Fibroblast of lung (primary cell): ENCODE results near the gene LBHD2. TPM values are rescaled to one million over a fixed set of nuclear protein-coding genes. Genes with fewer than 3 reads are reported as not detected.

Experiments used
- DNase-seq, 2 donors: peaks; one replicate each; pipeline versions ENCODE4 v3.0.0 to v3.0.0-alpha.2; 2010; ENCODE audit warnings: low read depth in 2 of 2
- H2AFZ ChIP-seq: 2 replicates; pipeline ENCODE4 v1.5.1; 2012; ENCODE audit warnings: low read length, control low read depth, inconsistent platforms
- H3K27ac ChIP-seq: 2 replicates; pipeline ENCODE4 v1.5.1; 2011; ENCODE audit warnings: low read length, control low read depth; ENCODE audit not compliant: insufficient read depth
- H3K27me3 ChIP-seq: 2 replicates; pipeline ENCODE4 v1.5.1; 2011; ENCODE audit warnings: mild to moderate bottlenecking, low read length; ENCODE audit not compliant: control insufficient read depth, insufficient read depth
- H3K36me3 ChIP-seq: 2 replicates; pipeline ENCODE4 v1.5.1; 2011; ENCODE audit warnings: low read length; ENCODE audit not compliant: control insufficient read depth, insufficient read depth
- H3K4me1 ChIP-seq: 2 replicates; pipeline ENCODE4 v1.5.1; 2011; ENCODE audit warnings: low read length; ENCODE audit not compliant: control insufficient read depth, insufficient read depth; ENCODE audit errors: extremely low read depth
- H3K4me2 ChIP-seq: 2 replicates; pipeline ENCODE4 v1.5.1; 2011; ENCODE audit warnings: low read length, control low read depth; ENCODE audit not compliant: insufficient read depth; ENCODE audit errors: extremely low read depth
- H3K4me3 ChIP-seq, 4 experiments: fragments of 200-600 bp in 1 of 4; sonication (generic) in 1 of 4; replicated peaks in 1 of 4; 2 replicates each; pipeline ENCODE4 v1.5.1; 2011 to 2016; ENCODE audit warnings: low read length in 4 of 4, low read depth in 3 of 4, mild to moderate bottlenecking in 3 of 4, control low read depth in 2 of 4, inconsistent platforms in 1 of 4, mixed read lengths in 1 of 4; ENCODE audit not compliant: insufficient read depth in 1 of 4; ENCODE audit errors: control extremely low read depth in 1 of 4
- H3K79me2 ChIP-seq: 2 replicates; pipeline ENCODE4 v1.5.1; 2012; ENCODE audit warnings: mild to moderate bottlenecking, low read length, inconsistent platforms; ENCODE audit not compliant: control insufficient read depth, insufficient read depth
- H3K9ac ChIP-seq: 2 replicates; pipeline ENCODE4 v1.5.1; 2011; ENCODE audit warnings: mild to moderate bottlenecking, low read length, control low read depth; ENCODE audit not compliant: insufficient read depth
- H3K9me3 ChIP-seq: 2 replicates; pipeline ENCODE4 v1.5.1; 2012; ENCODE audit warnings: low read depth, low read length; ENCODE audit not compliant: control insufficient read depth, insufficient read depth
- H4K20me1 ChIP-seq: 2 replicates; pipeline ENCODE4 v1.5.1; 2011; ENCODE audit warnings: low read length; ENCODE audit not compliant: control insufficient read depth, insufficient read depth; ENCODE audit errors: extremely low read depth
- EZH2 ChIP-seq: IDR thresholded peaks from 2 replicates; pipeline ENCODE4 v1.5.1; 2012; ENCODE audit warnings: low read length, control low read depth, mild to moderate bottlenecking; ENCODE audit errors: missing control alignments
- polyA plus RNA-seq, 2 donors: library from polyadenylated mRNA; depleted of rRNA in 1 of 2; stranded (reverse) in 1 of 2; unstranded in 1 of 2; fragments of >200 nt; gene quantifications; 2 replicates each; pipeline ENCODE4 v1.2.1, GENCODE V29; 2011 to 2012; ENCODE audit warnings: missing spikeins in 1 of 2
- total RNA-seq: library from RNA; depleted of rRNA; stranded (reverse); fragments of >200 nt; gene quantifications from 2 replicates; pipeline ENCODE4 v1.2.1, GENCODE V29; 2014
- TF ChIP-seq, protein P1 (sequence below), 2 donors: IDR thresholded peaks in 1 of 2; conservative IDR thresholded peaks in 1 of 2; 1 replicate in 1 of 2; 2 replicates in 1 of 2; pipeline ENCODE4 v1.5.1; 2011 to 2012; ENCODE audit warnings: low read length in 2 of 2, control low read depth in 1 of 2, inconsistent platforms in 1 of 2, low read depth in 1 of 2, mild to moderate bottlenecking in 1 of 2

Gene LBHD2
- total and polyA plus RNA-seq, 2 donors (not counting 1 experiment from before 2014, with no cell fraction given): not detected

DNA sequence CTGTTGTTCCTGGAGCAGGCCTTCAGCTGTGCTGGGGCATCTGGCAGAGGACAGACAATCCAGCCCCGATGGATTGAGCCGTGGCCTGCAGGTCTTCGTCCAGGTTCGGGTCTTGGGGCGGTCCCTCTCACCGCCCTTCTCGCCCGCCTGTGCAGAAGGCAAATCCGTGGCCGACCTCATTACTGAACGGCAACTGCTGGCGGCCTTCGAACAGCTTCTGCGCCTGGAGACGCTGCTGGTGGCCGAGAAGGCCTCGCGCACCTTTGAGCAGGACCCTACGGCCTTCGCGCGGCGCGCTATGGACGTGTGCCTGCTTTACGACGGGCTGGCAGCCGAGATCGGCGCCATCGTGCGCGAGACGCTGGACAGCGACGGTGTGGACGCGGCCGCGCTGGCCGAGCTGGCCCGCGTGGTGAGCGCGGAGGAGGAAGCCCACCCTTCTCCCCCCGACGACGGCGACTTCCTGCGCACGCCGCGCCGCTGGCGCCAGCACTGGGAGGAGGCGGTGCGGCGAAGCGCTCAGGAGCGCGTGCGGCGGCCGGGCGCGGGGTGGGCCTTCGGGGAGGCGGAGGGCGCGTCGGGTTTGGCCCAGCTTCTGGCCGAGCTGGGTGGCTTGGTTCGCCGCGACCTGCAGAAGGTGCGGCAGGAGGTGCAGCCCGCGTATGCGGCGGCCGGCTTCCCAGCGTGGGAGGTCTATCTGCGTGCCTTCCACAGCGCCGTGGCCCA lies 18.1 kb downstream of the LBHD2 start:
- Histone ChIP-seq H3K4me2 (no peak overlapping the region), H3K79me2 (no peaks in the 10 kb centered on the region), H3K36me3 (no peaks in the 10 kb centered on the region), H3K4me3 (no peak overlapping the region), H3K27ac (no peak overlapping the region), H4K20me1 (no peaks in the 10 kb centered on the region), H3K9ac (no peak overlapping the region), H3K27me3 (peaks cover 28% of the 10 kb centered on the region), H2AFZ (no peak overlapping the region), H3K4me1 (peaks cover 5% of the 10 kb centered on the region), H3K9me3 (no peaks in the 10 kb centered on the region)
- DNase-seq: peak in 1 of 2 donors; percentile 26
- TF ChIP-seq, protein P1, sequence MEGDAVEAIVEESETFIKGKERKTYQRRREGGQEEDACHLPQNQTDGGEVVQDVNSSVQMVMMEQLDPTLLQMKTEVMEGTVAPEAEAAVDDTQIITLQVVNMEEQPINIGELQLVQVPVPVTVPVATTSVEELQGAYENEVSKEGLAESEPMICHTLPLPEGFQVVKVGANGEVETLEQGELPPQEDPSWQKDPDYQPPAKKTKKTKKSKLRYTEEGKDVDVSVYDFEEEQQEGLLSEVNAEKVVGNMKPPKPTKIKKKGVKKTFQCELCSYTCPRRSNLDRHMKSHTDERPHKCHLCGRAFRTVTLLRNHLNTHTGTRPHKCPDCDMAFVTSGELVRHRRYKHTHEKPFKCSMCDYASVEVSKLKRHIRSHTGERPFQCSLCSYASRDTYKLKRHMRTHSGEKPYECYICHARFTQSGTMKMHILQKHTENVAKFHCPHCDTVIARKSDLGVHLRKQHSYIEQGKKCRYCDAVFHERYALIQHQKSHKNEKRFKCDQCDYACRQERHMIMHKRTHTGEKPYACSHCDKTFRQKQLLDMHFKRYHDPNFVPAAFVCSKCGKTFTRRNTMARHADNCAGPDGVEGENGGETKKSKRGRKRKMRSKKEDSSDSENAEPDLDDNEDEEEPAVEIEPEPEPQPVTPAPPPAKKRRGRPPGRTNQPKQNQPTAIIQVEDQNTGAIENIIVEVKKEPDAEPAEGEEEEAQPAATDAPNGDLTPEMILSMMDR (conservative IDR thresholded peaks at IDR 0.05 in 1 of 2, IDR thresholded peaks at IDR 0.05 in 1 of 2; ENCODE audit: low read depth in 1 of 2, low read length in 2 of 2): no peak
- peak; percentile 41 for TF ChIP-seq EZH2

DNA sequence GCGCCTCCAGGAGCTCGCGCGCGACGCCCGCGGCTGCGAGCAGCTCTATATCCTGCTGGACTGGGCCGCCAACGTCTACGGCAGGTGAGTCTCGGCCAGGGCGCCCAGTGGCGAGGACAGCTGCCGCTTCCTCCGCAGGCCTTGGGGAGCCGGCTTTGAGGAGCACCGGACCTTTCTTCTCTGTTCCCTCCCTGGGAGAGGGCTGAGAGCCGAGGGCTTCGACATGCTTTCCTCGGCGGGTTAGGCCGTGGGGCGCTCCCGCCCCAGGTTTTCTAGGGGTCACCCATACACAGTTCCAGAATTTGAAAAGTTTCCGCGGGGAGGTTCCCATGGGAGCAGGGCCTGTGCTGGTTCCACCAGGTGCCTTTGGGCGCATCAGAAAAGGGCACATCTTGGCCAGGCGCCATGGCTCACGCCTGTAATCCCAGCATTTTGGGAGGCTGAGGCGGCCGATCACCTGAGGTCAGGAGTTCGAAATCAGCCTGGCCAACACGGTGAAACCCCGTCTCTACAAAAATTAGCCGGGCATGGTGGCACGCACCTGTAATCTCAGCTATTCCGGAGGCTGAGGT lies 18.8 kb downstream of the LBHD2 start:
- Histone ChIP-seq H3K9me3 (no peaks in the 10 kb centered on the region), H3K4me3 (no peak overlapping the region), H2AFZ (no peak overlapping the region), H3K79me2 (no peaks in the 10 kb centered on the region), H3K27me3 (peaks cover 28% of the 10 kb centered on the region), H3K36me3 (no peaks in the 10 kb centered on the region), H4K20me1 (no peaks in the 10 kb centered on the region), H3K4me1 (peaks cover 5% of the 10 kb centered on the region), H3K9ac (no peak overlapping the region), H3K4me2 (no peak overlapping the region), H3K27ac (no peak overlapping the region)
- TF ChIP-seq, protein P1 (conservative IDR thresholded peaks at IDR 0.05 in 1 of 2, IDR thresholded peaks at IDR 0.05 in 1 of 2; ENCODE audit: low read depth in 1 of 2, low read length in 2 of 2): no peak
- no peak for TF ChIP-seq EZH2
- DNase-seq: no peak

DNA sequence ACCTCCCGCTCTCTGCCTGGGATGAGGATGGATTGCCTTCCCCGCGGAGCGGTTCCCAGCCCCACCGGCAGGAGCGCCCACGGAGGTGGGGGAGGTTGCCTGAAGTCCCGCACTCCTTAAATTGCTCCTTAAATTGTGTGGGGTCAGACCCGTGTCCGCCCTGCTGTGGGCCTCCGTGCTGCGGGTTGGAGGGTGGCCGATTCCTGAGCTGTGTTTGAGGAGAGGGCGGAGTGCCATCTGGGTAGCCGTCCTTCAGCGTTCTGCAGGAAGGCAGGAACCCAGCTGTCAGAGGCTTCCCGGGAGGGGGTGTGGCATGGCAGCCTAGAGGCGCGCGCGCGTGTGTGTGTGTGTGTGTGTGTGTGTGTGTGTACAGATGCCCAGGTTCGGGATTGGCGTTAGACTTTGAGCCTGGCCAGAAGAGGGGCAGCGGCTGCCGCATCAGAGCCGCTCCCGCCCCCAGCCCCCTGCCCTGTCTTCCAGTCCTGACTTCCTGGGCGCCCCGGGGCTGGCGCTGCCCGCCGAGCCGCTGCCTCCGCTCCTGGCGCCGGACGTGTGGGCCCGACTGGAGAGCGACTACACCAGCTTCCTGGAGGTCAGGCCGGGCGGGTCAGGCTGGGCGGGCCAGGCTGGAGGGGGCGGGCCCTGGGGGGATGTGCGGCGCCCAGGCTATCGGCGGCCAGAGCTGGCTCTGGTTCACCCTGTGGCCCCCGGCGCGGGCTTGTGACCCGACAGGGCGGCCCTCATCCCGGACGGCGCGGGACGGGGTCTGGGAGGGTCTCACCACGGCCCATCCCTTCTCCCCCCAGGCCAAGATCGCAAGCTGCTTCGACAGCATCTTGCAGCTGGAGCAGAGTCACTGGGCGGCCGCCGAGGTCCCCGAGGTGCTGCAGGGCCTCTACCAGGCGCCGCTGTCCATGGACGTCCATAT lies 19.7 kb downstream of the LBHD2 start:
- no peaks in the 10 kb centered on the region for H4K20me1 ChIP-seq
- no peak overlapping the region for H3K27ac ChIP-seq
- TF ChIP-seq, protein P1 (conservative IDR thresholded peaks at IDR 0.05 in 1 of 2, IDR thresholded peaks at IDR 0.05 in 1 of 2; ENCODE audit: low read depth in 1 of 2, low read length in 2 of 2): peak; percentile 26 to 30
- TF ChIP-seq EZH2: peak; percentile 73
- H3K79me2 ChIP-seq: no peaks in the 10 kb centered on the region
- H3K4me1 ChIP-seq: peaks cover 9% of the 10 kb centered on the region
- no peak overlapping the region for H3K9ac ChIP-seq
- H3K4me3 ChIP-seq: peak overlapping the region in 2 of 4 experiments; percentile 11 to 22
- H3K4me2 ChIP-seq: peak overlapping the region; percentile 59
- DNase-seq: peak; percentile 34 to 73
- H3K9me3 ChIP-seq: no peaks in the 10 kb centered on the region
- H3K27me3 ChIP-seq: peaks cover 28% of the 10 kb centered on the region
- no peaks in the 10 kb centered on the region for H3K36me3 ChIP-seq
- no peak overlapping the region for H2AFZ ChIP-seq
